T follicular helper cell (primary cell): ENCODE data around the gene SOCS7.

Experiments used
- DNase-seq: peaks from one replicate; pipeline ENCODE4 v3.0.0-alpha.2; 2020; ENCODE audit warnings: low read depth

The SOCS7 gene

GRCh38 chr17:38363016-38363415 is 11.4 kb downstream of the SOCS7 start:
- no peak for DNase-seq

- DNase-seq: no peak
Measured at GRCh38 chr17:38364741-38365140, 13.1 kb downstream of the SOCS7 start.

GRCh38 chr17:38369124-38369886 is 17.7 kb downstream of the SOCS7 start:
- no peak for DNase-seq

- no peak for DNase-seq
Measured at GRCh38 chr17:38379448-38379847, 27.8 kb downstream of the SOCS7 start.

- DNase-seq: no peak
Measured at GRCh38 chr17:38395090-38395489, 43.4 kb downstream of the SOCS7 start.

- DNase-seq: no peak
Measured at GRCh38 chr17:38397227-38397626, 45.6 kb downstream of the SOCS7 start.

- DNase-seq: no peak
Measured at GRCh38 chr17:38400286-38400685, 48.6 kb downstream of the SOCS7 start.

- DNase-seq: no peak
Measured at GRCh38 chr17:38401459-38401858, 49.8 kb downstream of the SOCS7 start.

GRCh38 chr17:38402897-38403296 is 51.3 kb downstream of the SOCS7 start:
- no peak for DNase-seq

- DNase-seq: no peak
Measured at GRCh38 chr17:38403491-38403890, 51.8 kb downstream of the SOCS7 start.

GRCh38 chr17:38404174-38404943 is 52.7 kb downstream of the SOCS7 start:
- DNase-seq: no peak

GRCh38 chr17:38405654-38406053 is 54.0 kb downstream of the SOCS7 start:
- no peak for DNase-seq

- DNase-seq: no peak
Measured at GRCh38 chr17:38410201-38410600, 58.6 kb downstream of the SOCS7 start.

GRCh38 chr17:38415250-38416194 is 63.9 kb downstream of the SOCS7 start:
- DNase-seq: no peak

- no peak for DNase-seq
Measured at GRCh38 chr17:38416840-38417209, 65.2 kb downstream of the SOCS7 start.

- no peak for DNase-seq
Measured at GRCh38 chr17:38417210-38417951, 65.7 kb downstream of the SOCS7 start.

- DNase-seq: no peak
Measured at GRCh38 chr17:38418062-38418692, 66.5 kb downstream of the SOCS7 start.

- no peak for DNase-seq
Measured at GRCh38 chr17:38418693-38419507, 67.3 kb downstream of the SOCS7 start.

GRCh38 chr17:38419508-38419981 is 67.9 kb downstream of the SOCS7 start:
- no peak for DNase-seq

GRCh38 chr17:38420518-38420917 is 68.9 kb downstream of the SOCS7 start:
- DNase-seq: no peak
